ENCODE data around the gene SMG5. TPM values are rescaled to one million over a fixed set of nuclear protein-coding genes. Genes with fewer than 3 reads are reported as not detected.

Gene SMG5
- total and polyA plus RNA-seq, 4 donors: 37.3 to 68.4 (median 41.4) TPM

GRCh38 chr1:156281693-156282478, 739 bp downstream of the SMG5 start:
- WGBS, 2 donors: 9 to 11% methylated on average over 22 of the region's 22 CpGs
- Histone ChIP-seq H3K4me1 (ENCODE audit: control insufficient read depth in 5 of 5, insufficient read depth in 5 of 5, low read length in 5 of 5) (peaks cover 0 to 22% (median 9%) of the 10 kb centered on the region in 5 donors), H3K27me3 (ENCODE audit: control insufficient read depth in 3 of 3, insufficient read depth in 3 of 3, low read length in 2 of 3) (no peaks in the 10 kb centered on the region), H3K36me3 (ENCODE audit: control insufficient read depth in 4 of 4, insufficient read depth in 4 of 4, low read length in 4 of 4) (peaks cover under 1 to 25% (median 16%) of the 10 kb centered on the region in 4 donors), H3K4me3 (peak overlapping the region; percentile 97), H3K9ac (ENCODE audit: insufficient read depth in 1 of 2, low read length in 2 of 2) (peak overlapping the region; percentile 64 to 89), H3K27ac (ENCODE audit: low read depth in 1 of 2, low read length in 1 of 2) (peak overlapping the region; percentile 95 to 97), H3K9me3 (ENCODE audit: control insufficient read depth in 4 of 4, insufficient read depth in 3 of 4, low read length in 3 of 4) (peaks cover 0 to 2% (median 0%) of the 10 kb centered on the region in 4 donors)
- no peak for TF ChIP-seq CTCF (IDR thresholded peaks at IDR 0.05; ENCODE audit: control extremely low read depth, extremely low read depth)
- DNase-seq: peak in 1 of 3 donors; percentile 38
- ATAC-seq (ENCODE audit: insufficient read depth, low FRiP score): no peak

- Histone ChIP-seq H3K27me3 (ENCODE audit: control insufficient read depth in 3 of 3, insufficient read depth in 3 of 3, low read length in 2 of 3) (no peaks in the 10 kb centered on the region), H3K4me3 (peak overlapping the region; percentile 97), H3K36me3 (ENCODE audit: control insufficient read depth in 4 of 4, insufficient read depth in 4 of 4, low read length in 4 of 4) (peaks cover 4 to 26% (median 18%) of the 10 kb centered on the region in 4 donors), H3K9ac (ENCODE audit: insufficient read depth in 1 of 2, low read length in 2 of 2) (peak overlapping the region; percentile 64 to 89), H3K9me3 (ENCODE audit: control insufficient read depth in 4 of 4, insufficient read depth in 3 of 4, low read length in 3 of 4) (peaks cover 0 to 3% (median 0%) of the 10 kb centered on the region in 4 donors), H3K27ac (ENCODE audit: low read depth in 1 of 2, low read length in 1 of 2) (peak overlapping the region in 1 of 2 donors; percentile 95), H3K4me1 (ENCODE audit: control insufficient read depth in 5 of 5, insufficient read depth in 5 of 5, low read length in 5 of 5) (peaks cover 0 to 22% (median 9%) of the 10 kb centered on the region in 5 donors)
- no peak for TF ChIP-seq CTCF (IDR thresholded peaks at IDR 0.05; ENCODE audit: control extremely low read depth, extremely low read depth)
- ATAC-seq (ENCODE audit: insufficient read depth, low FRiP score): no peak
- no peak for DNase-seq
- 34 to 45% methylated on average over 8 of the region's 8 CpGs for WGBS, 2 donors
Observed at GRCh38 chr1:156281281-156281680, 1.3 kb downstream of the SMG5 start.

GRCh38 chr1:156279837-156280236, 2.8 kb downstream of the SMG5 start:
- no peak for TF ChIP-seq CTCF (IDR thresholded peaks at IDR 0.05; ENCODE audit: control extremely low read depth, extremely low read depth)
- H3K4me3 ChIP-seq: no peak overlapping the region
- H3K9me3 ChIP-seq (ENCODE audit: control insufficient read depth in 4 of 4, insufficient read depth in 3 of 4, low read length in 3 of 4): peaks cover 0 to 3% (median 0%) of the 10 kb centered on the region in 4 donors
- no peak overlapping the region for H3K27ac ChIP-seq (ENCODE audit: low read depth in 1 of 2, low read length in 1 of 2)
- DNase-seq (no peak), ATAC-seq (ENCODE audit: insufficient read depth, low FRiP score) (no peak)
- H3K27me3 ChIP-seq (ENCODE audit: control insufficient read depth in 3 of 3, insufficient read depth in 3 of 3, low read length in 2 of 3): no peaks in the 10 kb centered on the region
- H3K4me1 ChIP-seq (ENCODE audit: control insufficient read depth in 5 of 5, insufficient read depth in 5 of 5, low read length in 5 of 5): peaks cover 0 to 22% (median 9%) of the 10 kb centered on the region in 5 donors
- peaks cover 7 to 27% (median 27%) of the 10 kb centered on the region in 4 donors for H3K36me3 ChIP-seq (ENCODE audit: control insufficient read depth in 4 of 4, insufficient read depth in 4 of 4, low read length in 4 of 4)
- 95 to 97% methylated on average over 3 of the region's 3 CpGs for WGBS, 2 donors
- no peak overlapping the region for H3K9ac ChIP-seq (ENCODE audit: insufficient read depth in 1 of 2, low read length in 2 of 2)

All from lung (tissue), 12 donors.